Activated effector memory CD4-positive, alpha-beta T cell treated with anti-CD3 and anti-CD28 coated beads, Interleukin-2, amount 50 U/mL, for 16 hours (primary cell): ENCODE data around the gene CC2D1A.
"Not testable (repeated sequence)": the region's sequence is repeated elsewhere in the genome, so short reads cannot be mapped to it uniquely, and the experiment has no call there.

Experiments used
- DNase-seq: peaks from one replicate; pipeline ENCODE4 v3.0.0-alpha.2; 2020

The CC2D1A gene

DNA sequence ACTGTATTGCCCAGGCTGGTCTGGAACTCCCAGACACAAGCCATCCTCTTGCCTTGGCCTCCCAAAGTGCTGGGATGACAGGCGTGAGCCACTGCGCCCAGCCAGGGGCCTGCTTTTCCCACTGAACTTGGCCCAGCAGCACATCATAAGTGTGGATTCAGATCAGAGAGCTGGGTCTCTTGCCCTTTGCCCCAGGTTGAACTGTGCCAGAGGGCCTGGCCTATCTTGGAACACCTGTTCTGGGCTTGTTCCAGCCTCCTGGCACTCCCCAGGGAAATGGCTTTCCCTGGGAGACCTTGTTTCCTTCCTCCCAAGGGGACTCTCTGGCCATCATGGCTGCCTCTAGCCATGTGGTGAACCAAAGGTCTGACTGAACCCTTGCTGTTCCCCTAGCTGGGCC, 3.4 kb downstream of the CC2D1A start:
- DNase-seq: no peak

GRCh38 chr19:13913352-13913751, 7.4 kb downstream of the CC2D1A start:
- no peak for DNase-seq

- no peak for DNase-seq
These were observed 8.8 kb downstream of the CC2D1A start for GRCh38 chr19:13914777-13915176.

DNA sequence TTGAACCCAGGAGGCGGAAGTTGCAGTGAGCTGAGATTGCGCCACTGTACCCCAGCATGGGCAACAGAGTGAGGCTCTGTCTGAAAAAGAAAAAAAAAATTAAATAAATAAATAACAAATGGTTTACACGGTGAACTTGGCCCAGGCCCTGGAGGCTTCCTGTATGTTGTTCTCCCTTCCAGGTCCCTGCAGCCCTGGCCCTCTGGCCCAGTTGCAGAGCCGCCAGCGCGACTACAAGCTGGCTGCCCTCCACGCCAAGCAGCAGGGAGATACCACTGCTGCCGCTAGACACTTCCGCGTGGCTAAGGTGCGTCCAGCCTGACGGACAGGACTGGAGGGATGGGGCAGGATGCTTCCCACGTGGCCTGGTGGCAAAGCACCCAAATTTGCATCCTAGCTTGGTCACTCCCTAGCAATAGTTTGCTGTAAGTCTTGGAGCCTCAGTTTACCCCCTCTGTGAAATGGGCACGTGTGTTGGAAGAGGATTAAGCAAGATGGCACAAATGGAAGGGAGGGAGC, 11.9 kb downstream of the CC2D1A start:
- no peak for DNase-seq

DNA sequence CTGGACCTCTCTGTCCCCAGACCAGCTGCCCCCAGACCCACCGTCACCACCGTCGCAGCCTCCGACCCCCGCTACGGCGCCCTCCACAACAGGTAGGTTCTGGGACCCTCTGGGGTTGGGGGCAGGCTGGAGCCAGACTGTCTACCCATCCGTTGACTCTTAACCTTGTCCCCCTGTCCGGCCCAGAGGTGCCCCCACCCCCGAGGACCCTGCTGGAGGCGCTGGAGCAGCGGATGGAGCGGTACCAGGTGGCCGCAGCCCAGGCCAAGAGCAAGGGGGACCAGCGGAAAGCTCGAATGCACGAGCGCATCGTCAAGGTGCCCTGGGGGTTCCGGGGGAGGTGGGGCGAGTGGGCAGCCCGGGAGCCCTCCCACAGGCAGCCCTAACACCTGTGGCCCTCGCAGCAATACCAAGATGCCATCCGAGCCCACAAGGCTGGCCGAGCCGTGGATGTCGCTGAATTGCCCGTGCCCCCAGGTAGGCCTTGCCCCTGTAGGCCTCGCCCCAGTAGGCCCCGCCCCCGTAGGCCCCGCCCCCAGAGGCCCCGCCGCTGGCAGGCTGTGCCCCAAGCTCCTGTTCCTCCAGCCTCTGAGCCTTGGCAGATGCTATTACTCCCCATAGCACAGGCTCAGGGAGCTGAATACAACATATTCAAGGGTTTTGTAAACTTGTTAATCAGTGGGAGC, 12.9 kb downstream of the CC2D1A start:
- DNase-seq: no peak

DNA sequence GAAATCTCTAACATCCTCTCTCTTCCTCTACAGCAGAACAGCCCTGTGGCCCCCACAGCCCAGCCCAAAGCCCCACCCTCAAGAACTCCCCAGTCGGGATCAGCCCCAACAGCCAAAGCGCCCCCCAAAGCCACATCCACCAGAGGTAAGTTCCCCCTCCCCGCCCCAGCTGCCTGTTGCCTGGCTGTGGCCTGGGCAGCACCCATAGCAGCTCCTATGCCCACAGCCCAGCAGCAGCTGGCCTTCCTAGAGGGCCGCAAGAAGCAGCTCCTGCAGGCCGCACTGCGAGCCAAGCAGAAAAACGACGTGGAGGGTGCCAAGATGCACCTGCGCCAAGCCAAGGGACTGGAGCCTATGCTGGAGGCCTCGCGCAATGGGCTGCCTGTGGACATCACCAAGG, 14.5 kb downstream of the CC2D1A start:
- no peak for DNase-seq

DNA sequence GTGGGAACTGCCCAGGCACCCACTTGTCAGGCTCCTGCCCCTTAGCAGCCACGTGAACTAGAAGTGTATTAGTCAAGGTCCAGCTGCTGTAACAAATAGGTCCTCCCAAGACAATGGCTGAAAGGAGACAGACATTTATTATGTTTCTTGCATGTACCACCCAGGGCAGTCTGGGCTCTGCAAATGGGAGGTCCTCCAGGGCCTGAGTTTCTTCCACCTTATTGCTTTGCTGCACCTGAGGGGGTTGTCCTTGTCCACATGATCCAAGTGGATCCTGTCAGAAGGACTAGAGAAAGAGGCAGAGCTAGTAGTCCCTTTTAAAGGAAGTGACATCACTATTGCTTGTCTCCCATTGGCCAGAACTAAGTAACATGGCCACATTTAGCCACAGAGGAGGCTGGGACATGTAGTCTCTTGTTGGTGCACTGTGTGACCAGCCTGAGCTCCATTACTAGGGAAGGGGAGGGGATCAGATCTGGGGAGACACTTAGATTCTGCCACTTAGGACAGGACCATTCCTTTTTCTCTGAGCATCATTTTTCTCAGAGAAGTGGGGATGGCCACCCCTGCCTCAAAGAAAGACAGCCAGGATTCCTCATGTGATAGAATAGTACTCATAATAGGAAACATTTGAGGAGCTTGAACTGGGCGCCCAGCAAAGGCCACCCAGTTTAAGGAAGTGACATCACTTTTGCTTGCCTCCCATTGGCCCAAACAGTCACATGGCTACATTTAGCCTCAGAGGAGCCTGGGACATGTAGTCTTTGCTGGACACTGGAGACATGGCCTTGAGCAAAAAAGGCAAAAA, 15.1 kb downstream of the CC2D1A start:
- no peak for DNase-seq

- not testable (repeated sequence) for DNase-seq
These were observed 16.1 kb downstream of the CC2D1A start for GRCh38 chr19:13922118-13922517.

DNA sequence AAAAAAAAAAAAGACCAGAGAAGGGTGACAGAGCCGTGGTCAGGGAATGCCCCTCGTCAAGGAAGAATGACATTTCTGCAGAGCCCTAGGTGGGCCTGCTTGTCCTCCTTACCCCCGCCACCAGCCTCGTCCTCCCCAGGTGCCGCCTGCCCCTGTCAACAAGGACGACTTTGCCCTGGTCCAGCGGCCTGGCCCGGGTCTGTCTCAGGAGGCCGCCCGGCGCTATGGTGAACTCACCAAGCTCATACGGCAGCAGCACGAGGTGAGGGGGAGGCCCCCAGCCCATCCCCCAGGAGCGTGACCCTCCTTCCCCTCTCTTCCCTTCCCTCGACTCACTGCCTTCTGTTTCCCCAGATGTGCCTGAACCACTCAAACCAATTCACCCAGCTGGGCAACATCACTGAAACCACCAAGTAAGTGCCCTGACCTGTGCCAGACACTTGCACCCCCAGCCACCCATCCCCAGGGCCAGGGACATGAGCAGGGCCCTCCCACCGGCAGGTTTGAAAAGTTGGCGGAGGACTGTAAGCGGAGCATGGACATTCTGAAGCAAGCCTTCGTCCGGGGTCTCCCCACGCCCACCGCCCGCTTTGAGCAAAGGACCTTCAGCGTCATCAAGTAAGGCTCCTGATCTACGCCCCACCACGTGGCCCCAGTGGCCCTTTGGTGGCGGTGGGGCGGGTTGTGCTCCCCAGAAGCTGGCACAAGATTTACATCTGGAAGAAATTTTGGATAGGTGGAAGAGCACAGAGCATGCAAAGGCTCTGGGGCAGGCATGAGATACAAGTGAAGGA, 17.4 kb downstream of the CC2D1A start:
- DNase-seq: no peak

DNA sequence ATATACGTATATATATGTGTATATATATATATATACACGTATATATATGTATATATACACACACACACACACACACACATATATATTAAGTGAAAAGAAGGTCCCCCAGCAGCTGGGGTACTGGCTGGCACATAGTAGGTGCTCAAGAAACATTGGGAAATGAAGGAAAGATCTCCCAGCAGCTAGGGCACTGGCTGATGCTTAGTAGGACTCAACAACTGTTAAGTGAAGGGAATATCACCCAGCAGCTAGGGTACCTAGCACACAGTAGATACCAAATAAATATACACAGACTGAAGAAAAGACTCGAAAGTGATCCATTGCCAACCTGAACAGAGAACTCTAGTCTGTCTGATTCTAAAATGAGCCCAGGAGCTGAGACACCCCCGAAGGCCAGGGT, 20.0 kb downstream of the CC2D1A start:
- no peak for DNase-seq

DNA sequence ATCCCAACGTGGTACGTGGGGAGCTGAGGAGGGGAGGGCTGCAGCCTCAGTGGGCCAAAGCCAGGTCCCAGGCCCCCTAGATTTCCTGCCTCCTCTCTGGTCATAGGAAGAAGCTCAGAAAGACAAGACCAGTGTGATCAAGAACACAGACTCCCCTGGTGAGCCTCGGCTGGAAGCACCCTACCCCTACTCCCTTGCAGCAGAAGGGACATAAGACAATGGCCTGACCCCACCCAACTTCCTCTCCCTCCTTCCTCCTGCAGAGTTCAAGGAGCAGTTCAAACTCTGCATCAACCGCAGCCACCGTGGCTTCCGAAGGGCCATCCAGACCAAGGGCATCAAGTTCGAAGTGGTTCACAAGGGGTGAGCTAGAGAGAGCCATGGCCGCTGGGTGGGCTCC, 20.7 kb downstream of the CC2D1A start:
- no peak for DNase-seq

DNA sequence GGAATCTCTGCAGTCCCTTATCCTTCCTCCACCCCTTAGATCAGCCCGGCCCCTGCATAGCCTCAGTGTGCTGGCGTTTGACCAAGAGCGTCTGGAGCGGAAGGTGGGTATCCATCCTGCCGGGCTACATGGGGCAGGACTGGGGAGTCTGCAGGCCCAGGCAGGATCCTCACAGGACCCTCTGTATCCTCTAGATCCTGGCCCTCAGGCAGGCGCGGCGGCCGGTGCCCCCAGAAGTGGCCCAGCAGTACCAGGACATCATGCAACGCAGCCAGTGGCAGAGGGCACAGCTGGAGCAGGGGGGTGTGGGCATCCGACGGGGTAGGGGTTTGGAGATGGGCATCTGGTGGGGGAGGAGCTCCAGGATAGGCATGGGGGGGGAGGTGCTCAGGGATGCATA, 23.3 kb downstream of the CC2D1A start:
- no peak for DNase-seq

- DNase-seq: no peak
These were observed 24.0 kb downstream of the CC2D1A start for GRCh38 chr19:13929956-13930355.

- no peak for DNase-seq
These were observed 24.4 kb downstream of the CC2D1A start for GRCh38 chr19:13930402-13930801.

DNA sequence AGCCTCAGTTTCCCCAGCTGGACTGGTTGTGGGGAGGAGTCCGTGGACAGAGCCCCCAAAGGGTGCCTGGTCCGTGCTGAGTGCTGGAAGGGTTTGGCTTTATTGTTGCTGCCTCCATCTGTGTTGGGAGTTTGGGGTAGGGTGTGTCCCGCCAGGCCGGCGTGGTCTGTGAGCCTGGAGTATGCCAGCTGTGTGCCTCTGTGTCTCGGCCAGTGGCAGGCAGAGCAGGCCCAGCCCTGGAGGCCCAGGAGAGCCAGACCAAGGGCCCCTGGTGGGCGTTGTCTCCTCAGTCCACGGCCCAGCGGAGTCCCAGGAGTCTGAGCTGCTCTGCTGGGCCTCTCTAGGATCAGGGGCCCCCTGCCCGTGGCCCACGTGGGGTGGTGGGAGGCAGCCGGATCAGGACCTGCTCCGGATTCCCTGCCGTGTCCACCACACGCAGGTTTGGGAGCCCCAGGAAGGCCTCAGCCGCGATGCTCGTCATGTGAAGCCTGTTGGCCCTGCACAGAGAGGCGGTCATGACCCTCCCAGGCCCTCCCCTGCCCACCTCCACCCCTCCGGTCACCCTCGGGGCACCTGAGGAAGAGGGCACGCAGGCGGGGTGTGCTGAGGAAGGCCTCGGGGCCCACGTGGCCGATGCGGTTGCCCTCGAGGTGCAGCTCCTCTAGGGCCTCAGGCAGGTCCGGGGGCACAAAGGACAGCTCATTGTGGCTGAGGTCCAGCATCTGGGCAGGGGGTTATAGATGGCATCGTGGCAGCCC, 25.6 kb downstream of the CC2D1A start:
- DNase-seq: no peak

GRCh38 chr19:13932149-13932637, 26.2 kb downstream of the CC2D1A start:
- DNase-seq: no peak

DNA sequence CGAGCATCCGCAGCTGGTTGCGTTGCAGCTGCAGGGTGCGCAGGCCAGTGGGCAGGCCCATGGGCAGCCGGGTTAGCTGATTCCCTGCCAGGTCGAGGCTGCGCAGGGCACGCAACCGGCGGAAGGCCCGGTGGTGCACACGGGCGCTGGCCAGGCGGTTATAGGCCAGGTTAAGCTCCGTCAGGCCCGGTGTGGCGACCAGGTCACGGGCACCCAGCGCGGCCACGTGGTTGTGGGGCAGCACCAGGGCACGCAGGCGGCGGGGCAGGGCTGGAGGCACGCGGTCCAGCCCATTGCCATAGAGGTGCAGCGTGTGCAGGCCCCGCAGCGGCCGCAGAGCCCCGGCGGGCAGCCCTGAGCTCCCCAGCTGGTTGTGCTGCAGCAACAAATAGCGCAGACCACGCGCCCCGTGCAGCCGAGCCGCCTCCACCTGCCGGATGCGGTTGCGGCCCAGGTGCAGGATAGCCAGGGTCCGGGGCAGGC, 27.0 kb downstream of the CC2D1A start:
- DNase-seq: no peak

DNA sequence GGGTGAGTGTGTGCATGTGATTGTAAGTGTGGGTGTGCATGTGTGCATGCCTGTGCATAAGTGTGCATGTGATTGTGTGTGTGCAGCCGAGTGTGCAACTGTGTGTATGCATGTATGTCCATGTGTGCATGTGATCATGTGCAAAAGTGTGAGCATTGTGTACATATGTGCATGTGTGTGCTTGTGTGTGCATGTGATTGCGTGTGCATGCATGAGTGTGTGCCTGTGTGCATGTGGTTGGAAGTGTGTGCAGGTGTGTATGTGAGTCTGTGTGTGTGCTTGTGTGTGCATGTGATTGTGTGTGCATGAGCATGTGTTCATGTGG, 28.7 kb downstream of the CC2D1A start:
- DNase-seq: no peak

DNA sequence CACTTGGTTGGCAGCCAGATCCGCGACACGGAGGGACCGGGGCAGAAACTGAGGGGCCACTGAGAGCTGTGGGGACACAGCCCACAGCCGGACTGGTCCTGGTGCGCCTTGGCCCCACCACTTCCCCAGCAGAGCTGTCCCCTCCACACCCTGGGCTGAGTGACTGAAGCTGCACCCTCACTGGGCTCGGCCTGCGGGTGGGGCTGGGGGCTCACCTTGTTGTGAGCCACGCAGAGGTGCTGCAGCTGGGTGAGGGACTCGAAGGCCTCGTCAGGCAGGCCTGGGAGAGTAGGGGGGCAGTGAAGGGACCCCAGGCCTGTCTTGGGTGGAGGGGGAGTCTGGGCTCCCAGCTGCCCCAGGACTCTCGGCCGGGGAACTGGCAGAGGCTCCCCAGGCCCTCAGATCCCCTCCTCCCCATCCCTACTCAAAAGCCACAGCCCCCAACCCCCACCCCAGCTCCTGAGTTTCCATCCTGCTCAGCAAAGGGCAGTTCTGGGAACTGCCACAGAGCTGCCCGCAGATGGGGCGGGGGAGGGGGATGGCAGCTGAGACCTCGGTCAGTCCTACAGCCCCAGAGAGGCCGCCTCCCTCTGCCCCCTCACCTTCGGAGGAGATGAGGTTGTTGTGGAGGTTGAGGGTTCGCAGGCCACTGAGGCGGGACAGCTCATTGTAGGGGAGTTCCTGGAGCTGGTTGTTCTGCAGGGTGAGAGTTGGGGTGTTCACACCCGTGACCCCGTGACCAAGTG, 29.9 kb downstream of the CC2D1A start:
- no peak for DNase-seq

DNA sequence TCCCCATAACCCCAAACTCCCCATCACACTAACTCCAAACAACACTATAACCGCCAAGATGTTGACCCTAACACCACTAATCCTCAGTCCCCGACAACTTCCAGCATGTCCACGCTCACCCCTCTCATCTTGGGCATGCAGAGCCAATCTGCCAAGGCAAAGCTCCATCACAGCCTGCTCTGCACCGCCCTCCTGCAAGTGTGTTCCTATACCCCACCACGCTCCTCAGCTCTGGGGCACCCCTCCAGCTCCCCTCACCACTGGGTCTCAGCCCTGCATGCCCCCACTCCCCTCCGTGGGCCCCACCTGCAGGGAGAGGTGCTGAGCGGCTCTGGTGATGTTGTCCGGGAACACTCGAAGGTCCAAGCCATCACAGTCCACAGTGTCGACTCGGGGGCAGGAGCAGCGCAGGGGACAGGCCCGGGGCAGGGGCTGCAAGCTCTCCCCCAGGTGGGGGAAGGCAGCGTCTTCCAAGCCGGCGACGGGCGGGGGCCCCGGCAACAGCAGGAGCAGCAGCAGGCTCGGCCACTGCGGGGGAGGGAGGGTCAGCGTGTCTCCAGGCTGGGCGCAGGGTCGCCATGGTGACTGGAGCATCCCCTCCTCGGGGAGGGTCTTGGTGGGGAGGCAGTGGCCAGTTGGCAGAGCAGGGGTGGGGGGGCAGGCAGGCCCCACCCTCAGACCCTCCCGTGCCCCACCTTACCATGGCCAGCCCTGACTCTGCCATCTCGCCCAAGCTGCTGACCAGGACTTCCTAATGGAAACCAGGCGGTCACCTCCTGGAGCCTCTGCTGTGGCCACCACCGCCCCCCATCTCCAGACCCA, 31.7 kb downstream of the CC2D1A start:
- no peak for DNase-seq
